ENCODE measurements around the gene ERAP2.

Gene ERAP2

DNA sequence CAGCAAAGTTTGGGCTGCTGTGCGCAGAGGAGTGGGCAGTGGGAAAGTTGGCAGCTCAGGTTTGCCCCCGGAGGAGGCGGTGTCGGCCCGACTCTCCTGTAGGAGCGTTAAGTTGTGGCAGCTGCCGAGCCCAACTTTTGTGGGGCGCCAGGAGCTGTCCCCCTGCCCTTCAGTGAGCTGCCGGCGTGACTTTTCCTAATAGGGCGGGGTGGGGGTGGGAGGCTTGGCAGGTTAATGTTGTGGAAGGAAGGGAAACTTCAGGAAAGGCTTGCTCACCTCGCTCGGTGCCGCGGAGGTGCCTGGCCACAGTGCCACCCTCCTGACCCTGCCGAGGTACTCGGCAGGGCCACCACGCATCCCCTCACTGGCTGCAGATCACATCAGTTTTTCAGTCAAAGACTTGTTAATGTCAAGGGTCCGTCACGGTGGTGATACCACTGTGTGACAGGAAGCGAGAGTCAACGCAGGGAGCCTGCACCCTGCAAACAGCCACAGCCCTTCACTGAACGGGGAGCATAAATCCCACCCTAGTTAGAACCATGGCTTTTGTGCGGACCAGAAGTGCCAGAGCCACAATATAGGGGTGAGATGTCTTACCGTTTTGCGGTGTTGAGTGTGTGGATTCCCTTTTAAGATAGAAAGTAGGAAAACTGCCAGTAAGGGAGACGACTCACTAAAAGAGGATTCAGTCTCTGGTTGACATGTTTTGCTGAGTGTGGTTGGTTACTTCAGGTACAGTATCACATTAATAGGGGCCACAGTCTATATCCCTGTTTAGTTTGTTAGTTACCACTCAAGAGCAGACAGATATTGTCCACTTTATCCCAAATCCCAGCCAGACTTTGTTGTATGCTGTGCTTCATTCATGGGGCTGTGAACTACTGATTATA is 60.4 kb downstream of the ERAP2 start:
- peak overlapping the region; percentile 84 for H3K4me3 Mint-ChIP-seq
- H3K36me3 Mint-ChIP-seq (ENCODE audit: low read depth), result peaks cover 34% of the 10 kb centered on the region
- DNase-seq (ENCODE audit: low spot score), result peak; percentile 62
- no peaks in the 10 kb centered on the region for H3K27me3 Mint-ChIP-seq (ENCODE audit: low read depth)
- H3K27ac Mint-ChIP-seq, result peak overlapping the region; percentile 97
- H3K9me3 Mint-ChIP-seq, result no peaks in the 10 kb centered on the region
- peaks cover 55% of the 10 kb centered on the region for H3K4me1 Mint-ChIP-seq (ENCODE audit: low read depth)

DNA sequence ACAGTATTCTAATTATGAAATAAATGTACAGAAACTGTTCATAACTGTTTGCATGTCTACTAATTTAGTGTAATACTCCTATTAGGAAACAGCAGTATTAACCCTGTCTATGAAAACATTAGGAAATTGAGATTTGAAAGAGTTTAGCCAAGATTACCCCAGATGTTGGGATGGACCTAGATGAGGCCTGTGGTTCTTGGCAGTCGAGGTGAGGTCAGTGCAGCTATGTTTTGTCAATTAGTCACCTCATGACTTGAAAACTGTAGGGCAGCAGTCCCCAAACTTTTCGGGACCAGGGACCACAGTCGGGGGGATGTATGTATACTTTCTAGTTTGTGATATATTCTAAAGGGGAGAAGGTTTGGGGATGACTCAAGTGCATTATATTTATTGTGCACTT is 64.3 kb downstream of the ERAP2 start:
- Mint-ChIP-seq H3K4me3 (peak overlapping the region; percentile 35), H3K4me1 (ENCODE audit: low read depth) (peaks cover 47% of the 10 kb centered on the region), H3K27ac (no peak overlapping the region), H3K36me3 (ENCODE audit: low read depth) (peaks cover 44% of the 10 kb centered on the region), H3K9me3 (no peaks in the 10 kb centered on the region), H3K27me3 (ENCODE audit: low read depth) (no peaks in the 10 kb centered on the region)
- DNase-seq (ENCODE audit: low spot score), result no peak

DNA sequence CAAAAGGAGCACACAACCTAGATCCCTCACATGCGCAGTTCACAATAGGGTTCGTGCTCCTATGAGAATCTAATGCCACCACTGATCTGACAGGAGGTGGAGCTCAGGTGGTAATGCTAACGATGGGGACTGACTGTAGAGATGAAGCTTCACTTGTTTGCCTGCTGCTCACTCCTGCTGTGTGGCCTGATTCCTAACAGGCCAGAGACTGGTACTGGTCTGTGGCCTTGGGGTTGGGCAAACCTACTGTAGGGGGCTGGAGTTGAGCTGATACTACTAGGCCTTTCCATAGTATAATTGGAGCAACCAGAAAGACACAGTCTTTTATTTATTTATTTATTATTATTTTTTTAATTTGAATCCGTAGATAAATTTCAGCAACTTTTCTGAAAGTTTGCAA is 64.8 kb downstream of the ERAP2 start:
- H3K9me3 Mint-ChIP-seq, result no peaks in the 10 kb centered on the region
- no peak overlapping the region for H3K4me3 Mint-ChIP-seq
- no peak overlapping the region for H3K27ac Mint-ChIP-seq
- H3K27me3 Mint-ChIP-seq (ENCODE audit: low read depth), result no peaks in the 10 kb centered on the region
- DNase-seq (ENCODE audit: low spot score), result no peak
- peaks cover 48% of the 10 kb centered on the region for H3K36me3 Mint-ChIP-seq (ENCODE audit: low read depth)
- peaks cover 52% of the 10 kb centered on the region for H3K4me1 Mint-ChIP-seq (ENCODE audit: low read depth)

DNA sequence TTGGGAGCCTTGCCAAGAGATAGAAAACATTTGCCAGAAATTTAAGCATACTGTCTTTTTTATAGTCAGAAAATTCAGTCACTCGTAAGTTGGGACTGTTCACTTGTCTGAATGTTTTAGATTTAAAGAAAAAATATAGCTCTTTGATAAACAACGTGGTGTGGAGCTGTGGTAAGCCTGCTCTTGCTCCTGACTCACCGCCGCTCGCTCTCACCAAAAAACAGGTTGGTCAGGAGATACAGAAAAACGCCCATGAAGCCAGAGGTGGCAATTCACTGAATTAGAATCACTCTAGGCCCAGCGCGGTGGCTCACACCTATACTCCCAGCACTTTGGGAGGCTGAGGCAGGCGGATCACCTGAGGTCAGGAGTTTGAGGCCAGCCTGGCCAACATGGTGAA is 65.8 kb downstream of the ERAP2 start:
- no peak for DNase-seq (ENCODE audit: low spot score)
- Mint-ChIP-seq H3K27ac (no peak overlapping the region), H3K27me3 (ENCODE audit: low read depth) (no peaks in the 10 kb centered on the region), H3K36me3 (ENCODE audit: low read depth) (peaks cover 42% of the 10 kb centered on the region), H3K4me1 (ENCODE audit: low read depth) (peaks cover 56% of the 10 kb centered on the region), H3K4me3 (no peak overlapping the region), H3K9me3 (no peaks in the 10 kb centered on the region)

DNA sequence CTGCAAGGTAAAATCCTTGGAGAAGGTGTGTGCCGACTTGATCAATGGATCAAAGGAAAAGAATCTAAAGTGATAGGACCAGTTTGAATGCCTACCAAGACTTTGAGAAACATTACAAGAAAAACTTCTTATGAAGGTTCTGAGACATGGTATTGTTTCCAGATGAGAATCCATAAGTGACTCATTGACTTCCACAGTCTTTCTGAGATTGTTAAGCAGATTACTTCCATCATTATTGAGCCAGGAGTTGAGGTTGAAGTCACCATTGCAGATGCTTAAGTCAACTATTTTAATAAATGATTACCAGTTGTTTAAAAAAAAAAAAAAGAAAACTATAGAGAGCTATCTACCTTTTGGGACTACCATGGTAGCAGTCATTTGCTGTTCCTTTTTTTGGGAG is 66.6 kb downstream of the ERAP2 start:
- H3K27ac Mint-ChIP-seq, result no peak overlapping the region
- no peak for DNase-seq (ENCODE audit: low spot score)
- H3K4me3 Mint-ChIP-seq, result no peak overlapping the region
- no peaks in the 10 kb centered on the region for H3K9me3 Mint-ChIP-seq
- H3K4me1 Mint-ChIP-seq (ENCODE audit: low read depth), result peaks cover 51% of the 10 kb centered on the region
- peaks cover 40% of the 10 kb centered on the region for H3K36me3 Mint-ChIP-seq (ENCODE audit: low read depth)
- no peaks in the 10 kb centered on the region for H3K27me3 Mint-ChIP-seq (ENCODE audit: low read depth)

DNA sequence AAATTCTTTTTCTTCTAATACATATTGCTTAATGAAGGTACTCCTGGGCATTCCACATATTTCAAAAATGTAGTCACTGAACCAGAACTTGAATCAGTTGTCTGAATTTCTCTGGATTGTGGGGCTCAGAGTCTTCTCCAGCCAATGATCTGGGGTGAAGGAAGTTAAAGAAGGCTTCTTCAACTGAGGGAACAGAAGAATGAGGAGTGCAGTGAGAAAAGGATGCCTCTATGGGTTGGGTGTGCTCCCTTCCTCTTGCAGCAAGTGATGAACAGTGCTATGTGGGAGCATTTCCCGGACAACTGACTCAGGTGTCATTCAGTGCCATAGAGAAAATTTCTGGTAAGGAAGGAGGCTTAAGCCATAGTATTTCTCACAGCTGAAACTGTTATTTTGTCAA is 67.5 kb downstream of the ERAP2 start:
- no peak for DNase-seq (ENCODE audit: low spot score)
- Mint-ChIP-seq H3K4me3 (no peak overlapping the region), H3K4me1 (ENCODE audit: low read depth) (peaks cover 43% of the 10 kb centered on the region), H3K27me3 (ENCODE audit: low read depth) (no peaks in the 10 kb centered on the region), H3K36me3 (ENCODE audit: low read depth) (peaks cover 34% of the 10 kb centered on the region), H3K9me3 (no peaks in the 10 kb centered on the region), H3K27ac (no peak overlapping the region)

DNA sequence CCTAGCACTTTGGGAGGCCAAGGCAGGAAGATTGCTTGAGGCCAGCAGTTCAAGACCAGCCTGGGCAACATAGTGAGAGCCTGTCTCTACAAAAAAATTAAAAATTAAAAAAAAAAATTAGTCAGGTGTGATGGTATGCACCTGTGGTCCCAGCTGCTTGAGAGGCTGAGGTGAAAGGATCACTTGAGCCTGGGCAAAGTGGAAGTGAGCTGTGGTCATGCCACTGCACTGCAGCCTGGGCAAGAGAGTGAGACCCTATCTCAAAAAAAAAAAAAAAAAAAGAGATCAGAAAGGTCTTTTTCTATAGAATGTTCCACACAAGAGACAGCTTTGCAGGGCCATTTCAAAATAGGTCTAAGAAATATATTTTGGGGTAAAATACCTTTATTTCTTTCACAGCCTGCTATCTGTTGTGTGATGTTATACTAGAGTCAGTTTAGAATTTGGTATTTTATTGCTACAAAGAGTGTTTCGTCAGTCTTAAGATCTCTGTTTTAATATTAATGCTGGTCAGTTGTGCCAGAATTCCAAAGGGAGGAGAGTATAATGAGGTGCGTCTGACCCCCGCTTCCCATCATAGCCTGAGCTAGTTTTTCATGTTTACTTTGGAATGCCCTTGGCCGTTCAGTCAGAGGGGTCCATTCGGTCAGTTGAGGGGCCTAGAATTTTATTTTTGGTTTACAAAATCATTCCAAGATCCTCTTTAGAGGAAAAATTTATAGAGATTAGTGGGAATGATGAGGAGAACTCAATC is 69.0 kb downstream of the ERAP2 start:
- no peak overlapping the region for H3K27ac Mint-ChIP-seq
- H3K4me1 Mint-ChIP-seq (ENCODE audit: low read depth), result peaks cover 48% of the 10 kb centered on the region
- H3K36me3 Mint-ChIP-seq (ENCODE audit: low read depth), result peaks cover 41% of the 10 kb centered on the region
- DNase-seq (ENCODE audit: low spot score), result no peak
- no peaks in the 10 kb centered on the region for H3K27me3 Mint-ChIP-seq (ENCODE audit: low read depth)
- H3K9me3 Mint-ChIP-seq, result peaks cover 4% of the 10 kb centered on the region
- H3K4me3 Mint-ChIP-seq, result no peak overlapping the region

DNA sequence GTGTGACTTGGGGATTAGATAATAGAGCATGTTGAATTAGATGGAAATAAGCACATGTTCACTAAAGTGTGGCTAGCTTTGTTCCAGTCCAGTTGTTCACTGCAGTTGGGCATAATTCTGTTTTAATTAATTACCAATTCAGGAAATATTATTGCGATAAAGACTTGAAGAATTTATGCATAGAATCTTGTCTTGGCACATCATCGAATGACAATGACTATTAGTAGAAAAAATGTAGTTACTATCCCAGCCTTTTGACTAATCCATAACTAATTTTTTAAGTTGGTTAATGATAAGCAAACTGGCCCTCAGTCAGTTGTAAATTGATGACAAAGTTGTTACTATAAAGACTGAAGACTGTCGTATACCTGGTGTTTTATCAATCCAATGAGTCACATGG is 70.1 kb downstream of the ERAP2 start:
- Mint-ChIP-seq H3K4me3 (no peak overlapping the region), H3K9me3 (peaks cover 4% of the 10 kb centered on the region), H3K4me1 (ENCODE audit: low read depth) (peaks cover 40% of the 10 kb centered on the region), H3K27ac (no peak overlapping the region), H3K27me3 (ENCODE audit: low read depth) (no peaks in the 10 kb centered on the region), H3K36me3 (ENCODE audit: low read depth) (peaks cover 39% of the 10 kb centered on the region)
- DNase-seq (ENCODE audit: low spot score), result no peak

DNA sequence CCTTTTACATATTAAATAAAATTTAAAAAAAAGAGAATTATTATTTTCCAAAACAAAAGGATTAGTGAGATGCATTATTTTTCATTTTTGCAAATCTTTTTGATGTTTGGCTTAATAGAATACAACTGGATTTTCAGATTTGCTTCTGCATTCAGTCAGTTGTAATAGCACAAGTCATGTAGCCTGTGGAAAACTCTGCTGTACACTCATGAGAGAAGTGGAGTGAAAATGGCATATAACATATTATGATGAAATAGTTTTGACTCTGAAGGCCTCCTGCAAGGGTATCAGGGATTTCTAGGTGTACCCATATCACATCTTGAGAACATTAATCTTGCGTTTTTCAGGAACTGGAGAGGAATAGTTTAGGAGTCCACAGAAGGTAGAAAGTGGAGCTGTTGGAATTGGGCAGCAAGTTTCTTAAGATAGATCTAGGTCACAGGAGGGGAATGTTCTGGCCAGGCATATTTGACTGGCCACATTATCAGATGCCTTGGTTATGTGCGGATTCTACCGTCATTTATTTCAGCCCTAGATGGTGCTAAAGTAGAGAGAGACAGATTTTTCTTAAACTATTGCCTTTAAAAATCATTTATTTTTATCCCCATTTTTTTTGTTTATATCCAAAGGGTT is 75.9 kb downstream of the ERAP2 start:
- H3K9me3 Mint-ChIP-seq, result peaks cover 4% of the 10 kb centered on the region
- no peak for DNase-seq (ENCODE audit: low spot score)

DNA sequence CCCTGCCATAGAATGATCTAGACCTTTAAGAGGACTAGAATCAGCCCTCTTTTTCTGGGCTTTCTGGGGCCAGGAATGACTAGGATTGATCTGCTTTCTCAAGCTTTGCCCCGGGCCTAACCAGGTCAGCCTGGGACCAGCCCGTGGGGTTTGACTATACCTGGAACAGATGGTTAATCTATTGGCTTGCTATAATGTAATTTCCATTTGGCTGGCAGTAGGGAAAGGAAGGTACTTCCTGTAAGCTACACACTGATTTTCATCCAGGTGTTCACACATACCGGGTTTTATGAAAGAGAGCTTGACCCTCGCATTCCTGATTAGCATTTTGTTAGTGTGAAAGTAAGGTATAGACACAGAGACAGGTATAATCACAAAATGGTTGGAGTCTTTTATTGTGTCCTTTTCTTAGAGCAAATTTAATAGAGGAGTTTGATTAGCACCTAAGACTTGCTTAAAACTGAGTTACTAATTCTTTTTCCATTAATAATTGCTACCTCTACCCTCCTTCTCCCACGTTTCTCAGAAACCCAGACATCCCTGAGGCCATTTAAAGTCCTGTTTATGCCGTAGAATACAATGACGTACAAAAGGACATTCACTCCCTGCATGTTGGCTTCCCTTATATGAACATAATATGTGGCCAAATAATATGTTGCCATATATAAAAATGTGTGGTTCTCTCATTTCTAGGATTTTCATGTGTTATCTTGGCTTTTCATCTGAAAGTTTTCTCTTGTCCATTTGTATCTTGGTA is 76.9 kb downstream of the ERAP2 start:
- H3K27ac Mint-ChIP-seq, result no peak overlapping the region
- H3K4me1 Mint-ChIP-seq (ENCODE audit: low read depth), result peaks cover 53% of the 10 kb centered on the region
- H3K27me3 Mint-ChIP-seq (ENCODE audit: low read depth), result no peaks in the 10 kb centered on the region
- DNase-seq (ENCODE audit: low spot score), result no peak
- H3K9me3 Mint-ChIP-seq, result peaks cover 4% of the 10 kb centered on the region
- no peak overlapping the region for H3K4me3 Mint-ChIP-seq
- H3K36me3 Mint-ChIP-seq (ENCODE audit: low read depth), result peaks cover 26% of the 10 kb centered on the region

More for the DNA sequence above, 75.9 kb downstream of the ERAP2 start:
- no peaks in the 10 kb centered on the region for H3K27me3 Mint-ChIP-seq (ENCODE audit: low read depth)
- H3K4me3 Mint-ChIP-seq, result no peak overlapping the region
- peaks cover 28% of the 10 kb centered on the region for H3K36me3 Mint-ChIP-seq (ENCODE audit: low read depth)
- peaks cover 46% of the 10 kb centered on the region for H3K4me1 Mint-ChIP-seq (ENCODE audit: low read depth)
- H3K27ac Mint-ChIP-seq, result no peak overlapping the region

DNA sequence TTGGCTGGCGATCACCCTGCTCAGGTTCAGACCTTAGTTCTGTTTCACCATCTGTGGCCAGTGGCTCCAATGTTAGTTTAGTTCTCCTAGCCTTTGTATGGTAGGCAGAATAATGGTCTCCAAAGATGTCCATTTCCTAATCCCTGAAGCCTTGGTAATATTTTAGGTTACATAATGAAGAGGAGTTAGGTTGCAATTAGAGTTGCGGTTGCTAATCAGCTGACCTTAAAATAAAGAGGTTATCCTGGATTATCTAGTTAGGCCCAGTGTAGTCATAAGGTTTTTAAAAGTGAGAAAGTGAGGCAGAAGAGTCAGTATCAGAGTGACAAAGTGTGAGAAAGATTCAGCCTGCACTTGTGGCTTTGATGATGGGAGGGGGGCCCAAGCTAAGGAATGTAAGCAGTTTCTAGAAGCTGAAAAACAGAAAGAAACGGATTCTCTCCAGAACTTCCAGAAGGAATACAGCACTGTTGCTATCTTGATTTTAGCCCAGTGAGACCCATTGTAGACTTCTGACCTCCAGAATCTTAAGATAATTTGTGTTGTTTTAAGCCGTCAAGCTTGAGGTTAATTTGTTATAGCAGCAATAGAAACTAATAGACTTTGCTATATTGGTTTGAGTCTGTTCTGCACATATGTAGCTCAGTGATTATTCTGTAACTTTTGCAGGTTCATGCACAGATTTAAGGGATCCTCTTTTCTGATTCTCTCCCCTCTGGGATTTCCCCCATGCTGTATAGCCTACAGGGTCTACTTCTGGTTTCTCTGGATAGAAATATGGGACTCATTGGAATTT is 81.2 kb downstream of the ERAP2 start:
- H3K27ac Mint-ChIP-seq, result peak overlapping the region; percentile 71
- H3K4me1 Mint-ChIP-seq (ENCODE audit: low read depth), result peaks cover 63% of the 10 kb centered on the region
- H3K27me3 Mint-ChIP-seq (ENCODE audit: low read depth), result no peaks in the 10 kb centered on the region
- peaks cover 23% of the 10 kb centered on the region for H3K36me3 Mint-ChIP-seq (ENCODE audit: low read depth)
- peak overlapping the region; percentile 60 for H3K4me3 Mint-ChIP-seq
- peak; percentile 45 for DNase-seq (ENCODE audit: low spot score)
- H3K9me3 Mint-ChIP-seq, result no peaks in the 10 kb centered on the region

DNA sequence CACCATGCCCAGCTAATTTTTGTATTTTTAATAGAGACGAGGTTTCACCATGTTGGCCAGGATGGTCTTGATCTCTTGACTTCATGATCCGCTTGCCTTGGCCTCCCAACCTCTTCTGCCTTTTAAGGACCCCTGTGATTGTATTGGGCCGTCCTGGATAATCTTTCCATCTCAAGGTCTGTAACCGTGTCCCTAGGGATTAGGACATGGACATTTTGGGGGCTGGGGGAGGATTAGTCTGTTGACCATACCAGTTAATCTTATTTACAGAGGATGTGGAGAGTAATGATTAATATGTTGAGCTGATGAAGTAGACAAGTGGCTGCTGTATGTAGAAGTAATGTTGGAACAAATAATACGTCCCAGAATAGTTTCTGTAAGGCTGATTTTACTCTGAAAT is 82.7 kb downstream of the ERAP2 start:
- peaks cover 34% of the 10 kb centered on the region for H3K36me3 Mint-ChIP-seq (ENCODE audit: low read depth)
- H3K27me3 Mint-ChIP-seq (ENCODE audit: low read depth), result no peaks in the 10 kb centered on the region
- no peak for DNase-seq (ENCODE audit: low spot score)
- H3K4me1 Mint-ChIP-seq (ENCODE audit: low read depth), result peaks cover 67% of the 10 kb centered on the region
- H3K9me3 Mint-ChIP-seq, result no peaks in the 10 kb centered on the region
- peak overlapping the region; percentile 56 for H3K27ac Mint-ChIP-seq
- peak overlapping the region; percentile 26 for H3K4me3 Mint-ChIP-seq

DNA sequence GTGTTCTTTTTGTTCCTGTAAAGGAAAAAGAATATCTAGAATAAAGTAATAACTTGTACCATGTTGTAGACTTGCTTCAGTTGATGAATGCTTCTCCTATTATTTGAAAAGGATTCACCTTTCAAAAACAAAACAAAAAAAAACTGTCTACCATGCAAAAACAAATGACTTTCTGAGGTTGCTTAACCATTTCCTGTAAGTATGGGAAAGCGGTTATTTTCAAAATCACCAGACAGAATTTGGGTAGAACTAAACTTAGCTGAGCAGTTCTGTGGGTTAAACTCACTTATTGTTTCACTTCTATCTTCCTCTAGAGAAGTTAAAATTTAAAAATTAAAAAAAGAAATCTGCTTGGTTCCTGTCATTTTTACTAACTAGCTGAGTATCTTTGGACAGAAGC is 84.8 kb downstream of the ERAP2 start:
- Mint-ChIP-seq H3K4me1 (ENCODE audit: low read depth) (peaks cover 69% of the 10 kb centered on the region), H3K4me3 (peak overlapping the region; percentile 86), H3K27me3 (ENCODE audit: low read depth) (no peaks in the 10 kb centered on the region), H3K36me3 (ENCODE audit: low read depth) (peaks cover 43% of the 10 kb centered on the region), H3K9me3 (no peaks in the 10 kb centered on the region), H3K27ac (peak overlapping the region; percentile 83)
- no peak for DNase-seq (ENCODE audit: low spot score)
